ENCODE results near the gene MT1X.
A peak's percentile ranks its signal among the peaks of the same experiment; 100 is the strongest.

Gene MT1X

GRCh38 chr16:56681939-56682702 is at the start of gene MT1X:
MT1X (plus strand) TSS chr16:56682470; CDS start chr16:56682541, 71 bp downstream.
- Mint-ChIP-seq H3K4me1 (ENCODE audit: low read depth) (peaks cover 29% of the 10 kb centered on the region), H3K27ac (peak within 1 kb of the TSS; percentile 94), H3K36me3 (ENCODE audit: low read depth) (peaks cover 28% of the 10 kb centered on the region), H3K9me3 (peaks cover 2% of the 10 kb centered on the region), H3K4me3 (peak within 1 kb of the TSS; percentile 93), H3K27me3 (no peaks in the 10 kb centered on the region)
- peak; percentile 94 for DNase-seq

- H3K27ac Mint-ChIP-seq = no peak overlapping the region
- no peaks in the 10 kb centered on the region for H3K36me3 Mint-ChIP-seq (ENCODE audit: low read depth)
- H3K4me3 Mint-ChIP-seq = peak overlapping the region; percentile 15
- peaks cover 79% of the 10 kb centered on the region for H3K27me3 Mint-ChIP-seq
- no peaks in the 10 kb centered on the region for H3K9me3 Mint-ChIP-seq
- peaks cover 22% of the 10 kb centered on the region for H3K4me1 Mint-ChIP-seq (ENCODE audit: low read depth)
- DNase-seq = no peak
Observed at GRCh38 chr16:56632848-56633365, 49.4 kb upstream of the MT1X start.

GRCh38 chr16:56633535-56633934 is 48.7 kb upstream of the MT1X start:
- no peaks in the 10 kb centered on the region for H3K36me3 Mint-ChIP-seq (ENCODE audit: low read depth)
- no peak overlapping the region for H3K27ac Mint-ChIP-seq
- no peaks in the 10 kb centered on the region for H3K9me3 Mint-ChIP-seq
- H3K4me1 Mint-ChIP-seq (ENCODE audit: low read depth) = peaks cover 27% of the 10 kb centered on the region
- H3K4me3 Mint-ChIP-seq = no peak overlapping the region
- no peak for DNase-seq
- peaks cover 85% of the 10 kb centered on the region for H3K27me3 Mint-ChIP-seq

GRCh38 chr16:56634715-56635440 is 47.4 kb upstream of the MT1X start:
- no peaks in the 10 kb centered on the region for H3K36me3 Mint-ChIP-seq (ENCODE audit: low read depth)
- DNase-seq = no peak
- peaks cover 29% of the 10 kb centered on the region for H3K4me1 Mint-ChIP-seq (ENCODE audit: low read depth)
- no peaks in the 10 kb centered on the region for H3K9me3 Mint-ChIP-seq
- H3K27ac Mint-ChIP-seq = no peak overlapping the region
- peak overlapping the region; percentile 51 for H3K4me3 Mint-ChIP-seq
- H3K27me3 Mint-ChIP-seq = peaks cover 97% of the 10 kb centered on the region

GRCh38 chr16:56635441-56635967 is 46.8 kb upstream of the MT1X start:
- H3K27me3 Mint-ChIP-seq = peaks cover 97% of the 10 kb centered on the region

GRCh38 chr16:56636616-56637413 is 45.5 kb upstream of the MT1X start:
- no peak for DNase-seq
- Mint-ChIP-seq H3K4me1 (ENCODE audit: low read depth) (peaks cover 27% of the 10 kb centered on the region), H3K4me3 (no peak overlapping the region), H3K9me3 (no peaks in the 10 kb centered on the region), H3K36me3 (ENCODE audit: low read depth) (no peaks in the 10 kb centered on the region), H3K27ac (no peak overlapping the region), H3K27me3 (peaks cover 92% of the 10 kb centered on the region)

More at GRCh38 chr16:56635441-56635967, 46.8 kb upstream of the MT1X start:
- H3K4me1 Mint-ChIP-seq (ENCODE audit: low read depth) = peaks cover 29% of the 10 kb centered on the region
- no peaks in the 10 kb centered on the region for H3K36me3 Mint-ChIP-seq (ENCODE audit: low read depth)
- peak overlapping the region; percentile 51 for H3K4me3 Mint-ChIP-seq
- no peak overlapping the region for H3K27ac Mint-ChIP-seq
- H3K9me3 Mint-ChIP-seq = no peaks in the 10 kb centered on the region
- no peak for DNase-seq

GRCh38 chr16:56637814-56638750 is 44.2 kb upstream of the MT1X start, which contains the start of gene MT1A:
MT1A (plus strand) TSS chr16:56638666; CDS start chr16:56638739, 73 bp downstream.
- H3K4me3 Mint-ChIP-seq = peak within 1 kb of the TSS; percentile 57
- peaks cover 80% of the 10 kb centered on the region for H3K27me3 Mint-ChIP-seq
- no peaks in the 10 kb centered on the region for H3K9me3 Mint-ChIP-seq
- DNase-seq = no peak
- no peaks in the 10 kb centered on the region for H3K36me3 Mint-ChIP-seq (ENCODE audit: low read depth)
- H3K27ac Mint-ChIP-seq = no peak within 1 kb of the TSS
- H3K4me1 Mint-ChIP-seq (ENCODE audit: low read depth) = peaks cover 31% of the 10 kb centered on the region

- peaks cover 71% of the 10 kb centered on the region for H3K27me3 Mint-ChIP-seq
- no peak overlapping the region for H3K27ac Mint-ChIP-seq
- no peaks in the 10 kb centered on the region for H3K36me3 Mint-ChIP-seq (ENCODE audit: low read depth)
- no peak overlapping the region for H3K4me3 Mint-ChIP-seq
- H3K4me1 Mint-ChIP-seq (ENCODE audit: low read depth) = peaks cover 40% of the 10 kb centered on the region
- no peaks in the 10 kb centered on the region for H3K9me3 Mint-ChIP-seq
- DNase-seq = no peak
Observed at GRCh38 chr16:56639045-56639444, 43.2 kb upstream of the MT1X start.

GRCh38 chr16:56640076-56640475 is 42.2 kb upstream of the MT1X start:
- DNase-seq = no peak
- no peak overlapping the region for H3K4me3 Mint-ChIP-seq
- peaks cover 61% of the 10 kb centered on the region for H3K27me3 Mint-ChIP-seq
- peaks cover 39% of the 10 kb centered on the region for H3K4me1 Mint-ChIP-seq (ENCODE audit: low read depth)
- H3K36me3 Mint-ChIP-seq (ENCODE audit: low read depth) = no peaks in the 10 kb centered on the region
- H3K27ac Mint-ChIP-seq = no peak overlapping the region
- no peaks in the 10 kb centered on the region for H3K9me3 Mint-ChIP-seq

GRCh38 chr16:56641166-56641565 is 41.1 kb upstream of the MT1X start:
- H3K27me3 Mint-ChIP-seq = peaks cover 51% of the 10 kb centered on the region

GRCh38 chr16:56643080-56643778 is 39.0 kb upstream of the MT1X start:
- Mint-ChIP-seq H3K36me3 (ENCODE audit: low read depth) (no peaks in the 10 kb centered on the region), H3K27me3 (peaks cover 36% of the 10 kb centered on the region), H3K9me3 (no peaks in the 10 kb centered on the region), H3K27ac (peak overlapping the region; percentile 51), H3K4me3 (peak overlapping the region; percentile 63), H3K4me1 (ENCODE audit: low read depth) (peaks cover 25% of the 10 kb centered on the region)
- DNase-seq = peak; percentile 85

More at GRCh38 chr16:56641166-56641565, 41.1 kb upstream of the MT1X start:
- DNase-seq = no peak
- Mint-ChIP-seq H3K4me3 (no peak overlapping the region), H3K9me3 (no peaks in the 10 kb centered on the region), H3K27ac (no peak overlapping the region), H3K36me3 (ENCODE audit: low read depth) (no peaks in the 10 kb centered on the region), H3K4me1 (ENCODE audit: low read depth) (peaks cover 32% of the 10 kb centered on the region)

GRCh38 chr16:56643833-56644232 is 38.4 kb upstream of the MT1X start:
- H3K9me3 Mint-ChIP-seq = no peaks in the 10 kb centered on the region
- H3K27me3 Mint-ChIP-seq = peaks cover 34% of the 10 kb centered on the region
- no peak for DNase-seq
- H3K4me3 Mint-ChIP-seq = peak overlapping the region; percentile 63
- H3K36me3 Mint-ChIP-seq (ENCODE audit: low read depth) = no peaks in the 10 kb centered on the region
- peaks cover 22% of the 10 kb centered on the region for H3K4me1 Mint-ChIP-seq (ENCODE audit: low read depth)
- H3K27ac Mint-ChIP-seq = no peak overlapping the region

- Mint-ChIP-seq H3K4me1 (ENCODE audit: low read depth) (peaks cover 22% of the 10 kb centered on the region), H3K4me3 (no peak overlapping the region), H3K27ac (no peak overlapping the region), H3K36me3 (ENCODE audit: low read depth) (no peaks in the 10 kb centered on the region), H3K27me3 (peaks cover 26% of the 10 kb centered on the region), H3K9me3 (no peaks in the 10 kb centered on the region)
- DNase-seq = no peak
Observed at GRCh38 chr16:56645311-56645710, 37.0 kb upstream of the MT1X start.

Measured in activated T-cell treated with anti-CD3 and anti-CD28 coated beads, Interleukin-2, amount 50 U/mL, for 24 hours (primary cell).